Suprapubic skin (tissue), 4 donors: Measurements from ENCODE around the gene ANKRD29.

ENCODE experiments used
- CTCF ChIP-seq, 2 donors: fragments of 200-600 bp in 1 of 2; fragments of 450-650 bp in 1 of 2; sonication (generic) in 1 of 2; IDR thresholded peaks; one replicate each; pipeline ENCODE4 v1.5.1; 2016 to 2019; ENCODE audit warnings: antibody characterized with exemption in 2 of 2, mild to moderate bottlenecking in 1 of 2, moderate library complexity in 1 of 2
- EP300 ChIP-seq: sonication (generic); formaldehyde crosslinking; IDR thresholded peaks from one replicate; pipeline ENCODE4 v1.6.1; 2017; ENCODE audit warnings: antibody characterized with exemption
- POLR2A ChIP-seq, 2 donors: fragments of 450-650 bp; IDR thresholded peaks; one replicate each; pipeline ENCODE4 v1.6.1; 2017; ENCODE audit warnings: antibody characterized with exemption in 2 of 2, mild to moderate bottlenecking in 2 of 2, moderate library complexity in 2 of 2
- POLR2AphosphoS5 ChIP-seq, 3 donors: sonication (generic); formaldehyde crosslinking; IDR thresholded peaks; one replicate each; pipeline ENCODE4 v1.6.1; 2017; ENCODE audit warnings: antibody characterized with exemption in 3 of 3

- TF ChIP-seq CTCF (IDR thresholded peaks at IDR 0.05) (no peak), POLR2A (IDR thresholded peaks at IDR 0.05) (no peak), POLR2AphosphoS5 (IDR thresholded peaks at IDR 0.05) (no peak), EP300 (no peak)
Observed at GRCh38 chr18:23614891-23615290, 47.8 kb downstream of the ANKRD29 start.
